ENCODE data around the gene POLR1E.

- TF ChIP-seq CTCF (IDR thresholded peaks at IDR 0.05) (no peak), EZH2 (IDR thresholded peaks at IDR 0.05) (no peak), EZH2phosphoT487 (IDR thresholded peaks at IDR 0.05) (no peak)
Measured at GRCh38 chr9:37531699-37532098, 46.0 kb downstream of the POLR1E start.
